K562 (cell line): ENCODE measurements around the gene CMTM8. TPM values are rescaled to one million over a fixed set of nuclear protein-coding genes. Genes with fewer than 3 reads are reported as not detected.
"Not testable (repeated sequence)": the region's sequence is repeated elsewhere in the genome, so short reads cannot be mapped to it uniquely, and the experiment has no call there.

ENCODE experiments used
- ATAC-seq: fragments of 200-7000 bp; cut with Tn5 transposase; 3 replicates; pipeline ENCODE4 v1.9.1; 2020; ENCODE audit warnings: moderate library complexity
- BruUV-seq: library from RNA; stranded (reverse); fragments of 400-500 nt; replicated peaks from 2 replicates; lab custom pipeline; 2021; lab: Mats Ljungman, UMichigan
- CTCF ChIA-PET: fragments of 300-600 bp; formaldehyde crosslinking; extraction: SDS; loops from one replicate; lab custom pipeline; 2021; ENCODE audit warnings: low intra/inter-chr PET ratio; lab: Yijun Ruan, JAX
- POLR2A ChIA-PET: fragments of 300-600, 350-650 bp; sonication (Branson Sonifier 250); formaldehyde crosslinking; extraction: SDS; loops from one replicate; lab custom pipeline; 2021; ENCODE audit warnings: antibody characterized with exemption, inconsistent platforms; lab: Yijun Ruan, JAX
- DNase-seq, 4 experiments: peaks; one replicate each; pipeline versions ENCODE4 v3.0.0 to v3.0.0-alpha.2; 2011 to 2018; ENCODE audit warnings: low spot score in 3 of 4, mixed read lengths in 3 of 4; ENCODE audit errors: extremely low read depth in 1 of 4
- FAIRE-seq: peaks from 2 replicates; lab custom pipeline; 2011; peaks lifted over from hg19 to GRCh38; lab: Jason Lieb, UNC
- H2AFZ ChIP-seq: 2 replicates; pipeline ENCODE4 v1.6.0; 2011; ENCODE audit warnings: low read depth, low read length, control low read depth, inconsistent platforms
- H3K27ac ChIP-seq: fragments of 200-600 bp; 3 replicates; pipeline ENCODE4 v1.8.0; 2011; ENCODE audit warnings: low read depth, mild to moderate bottlenecking, control low read depth, inconsistent platforms, low read length, moderate library complexity, mixed read lengths; ENCODE audit errors: extremely low read depth
- H3K27me3 ChIP-seq, 2 experiments: fragments of 300-600 bp in 1 of 2; 2 replicates in 1 of 2; 3 replicates in 1 of 2; pipeline versions ENCODE4 v1.6.0 to v1.8.0; 2011; ENCODE audit warnings: inconsistent platforms in 2 of 2, low read length in 2 of 2, mild to moderate bottlenecking in 1 of 2, mixed read lengths in 1 of 2, moderate library complexity in 1 of 2; ENCODE audit not compliant: control insufficient read depth in 2 of 2, insufficient read depth in 2 of 2
- H3K36me3 ChIP-seq: fragments of 300-600 bp; 3 replicates; pipeline ENCODE4 v1.8.0; 2011; ENCODE audit warnings: mild to moderate bottlenecking, low read length, inconsistent platforms; ENCODE audit not compliant: control insufficient read depth, insufficient read depth
- H3K4me1 ChIP-seq, 2 experiments: fragments of 200-600 bp in 1 of 2; replicated peaks in 1 of 2; 2 replicates in 1 of 2; 3 replicates in 1 of 2; pipeline versions ENCODE4 v1.5.1 to v1.8.0; 2011; ENCODE audit warnings: inconsistent platforms in 2 of 2, low read length in 2 of 2, mild to moderate bottlenecking in 1 of 2, mixed read lengths in 1 of 2, moderate library complexity in 1 of 2; ENCODE audit not compliant: control insufficient read depth in 2 of 2, insufficient read depth in 2 of 2
- H3K4me2 ChIP-seq: 2 replicates; pipeline ENCODE4 v1.6.1; 2011; ENCODE audit warnings: low read length, control low read depth, inconsistent platforms, mixed read lengths; ENCODE audit not compliant: insufficient read depth
- H3K4me3 ChIP-seq: fragments of 200-600 bp; sonication (generic), shearing (Covaris generic); 2 replicates; pipeline ENCODE4 v1.5.1; 2016; ENCODE audit warnings: control low read depth, inconsistent platforms
- H3K79me2 ChIP-seq: fragments of 200-600 bp; 3 replicates; pipeline ENCODE4 v1.8.0; 2011; ENCODE audit warnings: low read length, inconsistent platforms; ENCODE audit not compliant: control insufficient read depth, insufficient read depth
- H3K9ac ChIP-seq, 2 experiments: 2 replicates each; pipeline versions ENCODE4 v1.6.0 to v1.6.1; 2011; ENCODE audit warnings: low read depth in 2 of 2, low read length in 2 of 2, control low read depth in 1 of 2, inconsistent platforms in 1 of 2, mild to moderate bottlenecking in 1 of 2, mixed read lengths in 1 of 2; ENCODE audit not compliant: insufficient read depth in 1 of 2
- H3K9me1 ChIP-seq: one replicate; pipeline ENCODE4 v1.6.0; 2011; ENCODE audit warnings: inconsistent platforms, mild to moderate bottlenecking, low read length, moderate library complexity; ENCODE audit not compliant: control insufficient read depth, insufficient read depth
- H3K9me3 ChIP-seq: replicated peaks from 2 replicates; pipeline ENCODE4 v1.5.1; 2011; ENCODE audit warnings: low read depth, low read length, inconsistent platforms; ENCODE audit not compliant: control insufficient read depth, insufficient read depth
- H4K20me1 ChIP-seq: replicated peaks from 2 replicates; pipeline ENCODE4 v1.6.1; 2011; ENCODE audit warnings: low read length, inconsistent platforms, mixed read lengths; ENCODE audit not compliant: control insufficient read depth, insufficient read depth
- ETS1 ChIP-seq: conservative IDR thresholded peaks from 2 replicates; pipeline ENCODE4 v1.6.1; 2011; ENCODE audit warnings: low read depth, mild to moderate bottlenecking, low read length; ENCODE audit not compliant: control insufficient read depth
- IRF1 ChIP-seq: sonication (generic); formaldehyde crosslinking; IDR thresholded peaks from 2 replicates; pipeline ENCODE4 v1.8.0; 2022; ENCODE audit warnings: missing genetic modification reagents, mild to moderate bottlenecking, borderline replicate concordance
- TSC22D4 ChIP-seq: fragments of 450-650 bp; IDR thresholded peaks from 2 replicates; pipeline ENCODE4 v1.6.1; 2016; ENCODE audit warnings: missing genetic modification characterization, missing biosample characterization, control low read depth
- WGBS: fragments of 100-300 bp; shearing (Covaris generic); methylation state at CpG from one replicate; pipeline ENCODE4 v1.1.6; 2016; ENCODE audit warnings: low coverage, mixed read lengths; ENCODE audit not compliant: insufficient coverage; ENCODE audit errors: missing lambda C conversion rate; 5-methylcytosine and 5-hydroxymethylcytosine counted together
- in situ Hi-C: fragments of 300-500 bp; cut with MboI; formaldehyde crosslinking; loops from 4 replicates; pipeline ENCODE4 v1.15.0; 2018; ENCODE audit warnings: inconsistent platforms, mixed read lengths
- intact Hi-C: fragments of 100-400 bp; cut with micrococcal nuclease; formaldehyde crosslinking; loops from 2 replicates; pipeline ENCODE4 v1.14.2; 2022
- polyA plus RNA-seq, 8 experiments: library from polyadenylated mRNA; depleted of rRNA in 4 of 8; stranded (reverse) in 5 of 8; unstranded in 3 of 8; fragments of >200 nt; fragmentation: Nextera tagmentation in 2 of 8; fragmentation: Illumina TruSeq in 1 of 8; extraction: Ambion mirVana in 2 of 8; extraction: Trizol in 1 of 8; gene quantifications; 2 replicates each; pipeline versions ENCODE4 v1.2.1 to v1.2.3, GENCODE V29; 2011 to 2014; ENCODE audit warnings: inconsistent platforms in 1 of 8, missing spikeins in 1 of 8
- total RNA-seq, 7 experiments: library from RNA; depleted of rRNA in 6 of 7; stranded (reverse); fragments of >200 nt in 6 of 7; fragmentation: Illumina TruSeq in 2 of 7; extraction: Trizol in 2 of 7; gene quantifications; 2 replicates each; pipeline versions ENCODE4 v1.2.1 to v1.2.3, GENCODE V29; 2011 to 2021; ENCODE audit warnings: low replicate concordance in 1 of 7

The CMTM8 gene
- total and polyA plus RNA-seq, 9 of the 15 experiments (the other 6 are each of a cell fraction or from before 2014, with no cell fraction given): not detected

- TF ChIP-seq ETS1 (no peak), TSC22D4 (tag) (no peak), IRF1 (no peak)
Observed at GRCh38 chr3:32226875-32227500, 11.5 kb upstream of the CMTM8 start (continued).

- H3K79me2 ChIP-seq, intact Hi-C loops, CTCF ChIA-PET, DNase-seq, H2AFZ ChIP-seq, H3K9me1 ChIP-seq, H3K4me3 ChIP-seq, H3K27ac ChIP-seq, ATAC-seq, FAIRE-seq, H3K4me1 ChIP-seq, H4K20me1 ChIP-seq, in situ Hi-C loops, BruUV-seq, H3K4me2 ChIP-seq, H3K27me3 ChIP-seq, H3K9me3 ChIP-seq, H3K9ac ChIP-seq, H3K36me3 ChIP-seq: not testable (repeated sequence)
- POLR2A ChIA-PET: interaction anchor here (0.6 kb wide), 1 partner anchor 987 kb away, joined by 3 read pairs; no protein-coding TSS in a partner anchor
- WGBS: 3% methylated on average over 4 of the region's 4 CpGs
Observed at GRCh38 chr3:32228743-32229142, 9.7 kb upstream of the CMTM8 start.
